Fibroblast of skin of right quadriceps (primary cell): ENCODE results near the gene ALK.

Experiments
- DNase-seq: peaks from one replicate; pipeline ENCODE4 v3.0.0-alpha.2; 2013

The ALK gene

GRCh38 chr2:29706171-29706720 lies 215.1 kb downstream of the ALK start:
- peak; percentile 22 for DNase-seq

- no peak for DNase-seq
Measured at GRCh38 chr2:29705616-29706015, 215.8 kb downstream of the ALK start.

- peak; percentile 15 for DNase-seq
Measured at GRCh38 chr2:29703336-29703735, 218.1 kb downstream of the ALK start.

GRCh38 chr2:29702276-29702675 lies 219.1 kb downstream of the ALK start:
- no peak for DNase-seq

- DNase-seq: peak; percentile 81
Measured at GRCh38 chr2:29700560-29700959, 220.8 kb downstream of the ALK start.

GRCh38 chr2:29699045-29699444 lies 222.3 kb downstream of the ALK start:
- no peak for DNase-seq

- DNase-seq: peak; percentile 16
Measured at GRCh38 chr2:29698216-29698615, 223.2 kb downstream of the ALK start.

GRCh38 chr2:29697715-29698114 lies 223.7 kb downstream of the ALK start:
- no peak for DNase-seq

- no peak for DNase-seq
Measured at GRCh38 chr2:29697181-29697580, 224.2 kb downstream of the ALK start.

- no peak for DNase-seq
Measured at GRCh38 chr2:29694741-29695140, 226.6 kb downstream of the ALK start.

- no peak for DNase-seq
Measured at GRCh38 chr2:29691391-29691950, 229.9 kb downstream of the ALK start.

- no peak for DNase-seq
Measured at GRCh38 chr2:29689666-29690065, 231.7 kb downstream of the ALK start.

- no peak for DNase-seq
Measured at GRCh38 chr2:29688429-29688828, 233.0 kb downstream of the ALK start.

- no peak for DNase-seq
Measured at GRCh38 chr2:29687121-29687520, 234.3 kb downstream of the ALK start.

- no peak for DNase-seq
Measured at GRCh38 chr2:29676886-29677453, 244.4 kb downstream of the ALK start.

GRCh38 chr2:29664578-29664977 lies 256.8 kb downstream of the ALK start:
- DNase-seq: no peak

- peak; percentile 89 for DNase-seq
Measured at GRCh38 chr2:29663268-29663667, 258.1 kb downstream of the ALK start.

- DNase-seq: peak; percentile 62
Measured at GRCh38 chr2:29662861-29663260, 258.5 kb downstream of the ALK start.

GRCh38 chr2:29660201-29660600 lies 261.2 kb downstream of the ALK start:
- DNase-seq: no peak

- DNase-seq: no peak
Measured at GRCh38 chr2:29659178-29659577, 262.2 kb downstream of the ALK start.

- DNase-seq: no peak
Measured at GRCh38 chr2:29657674-29658073, 263.7 kb downstream of the ALK start.

- peak; percentile 27 for DNase-seq
Measured at GRCh38 chr2:29655391-29656086, 265.8 kb downstream of the ALK start.

GRCh38 chr2:29650631-29651097 lies 270.7 kb downstream of the ALK start:
- peak; percentile 10 for DNase-seq

- DNase-seq: no peak
Measured at GRCh38 chr2:29644949-29645348, 276.4 kb downstream of the ALK start.
